NCI-H1092 treated with DMSO at 0.1 percent for 48 hours (cell line): ENCODE data around the gene AP2A2.
A peak's percentile ranks its signal among the peaks of the same experiment; 100 is the strongest.

Experiments used
- DNase-seq: peaks from one replicate; lab custom pipeline; 2025; lab: John Stamatoyannopoulos, UW

AP2A2 gene

GRCh38 chr11:996681-997080 is 71.0 kb downstream of the AP2A2 start:
- DNase-seq, result no peak

DNA sequence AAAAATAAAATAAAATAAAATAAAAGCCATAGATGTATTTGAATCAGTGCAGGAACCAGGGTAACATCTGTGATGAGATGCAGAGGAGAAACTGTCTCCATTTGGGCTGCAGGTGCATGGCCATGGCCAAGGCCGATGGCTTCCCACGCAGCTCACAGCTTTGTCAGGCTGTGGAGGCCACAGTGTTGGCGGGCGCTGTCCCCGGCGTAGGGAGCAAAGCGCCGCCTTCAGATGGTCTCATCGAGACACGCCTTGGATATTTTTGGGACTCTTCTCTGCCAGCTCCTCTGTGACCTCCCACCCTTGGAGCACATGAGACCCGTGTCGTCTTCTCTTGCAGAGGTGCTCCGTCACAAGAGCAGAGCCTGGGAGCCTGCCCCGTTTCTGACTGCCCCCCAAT is 72.2 kb downstream of the AP2A2 start:
- no peak for DNase-seq

DNA sequence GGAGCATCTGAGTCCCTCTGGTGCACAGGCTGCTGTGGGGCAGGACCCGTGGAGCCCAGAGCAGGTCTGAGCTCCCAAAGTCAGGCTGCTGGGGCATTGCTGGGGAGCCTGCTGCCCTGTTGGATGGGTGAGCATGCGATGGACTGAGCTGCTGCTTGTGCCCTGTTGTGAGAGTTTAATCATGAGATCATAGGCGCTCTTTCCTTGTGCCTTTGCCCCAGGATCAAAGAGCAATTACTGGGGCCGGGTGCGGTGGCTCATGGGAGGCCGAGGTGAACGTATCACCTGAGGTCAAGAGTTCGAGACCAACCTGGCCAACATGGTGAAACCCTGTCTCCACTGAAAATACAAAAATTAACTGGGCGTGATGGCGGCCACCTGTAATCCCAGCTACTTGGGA is 73.3 kb downstream of the AP2A2 start:
- DNase-seq, result no peak

GRCh38 chr11:1000357-1001278 is 74.9 kb downstream of the AP2A2 start:
- DNase-seq, result no peak

- DNase-seq, result no peak
Observed at GRCh38 chr11:1001617-1002405, 76.1 kb downstream of the AP2A2 start.

DNA sequence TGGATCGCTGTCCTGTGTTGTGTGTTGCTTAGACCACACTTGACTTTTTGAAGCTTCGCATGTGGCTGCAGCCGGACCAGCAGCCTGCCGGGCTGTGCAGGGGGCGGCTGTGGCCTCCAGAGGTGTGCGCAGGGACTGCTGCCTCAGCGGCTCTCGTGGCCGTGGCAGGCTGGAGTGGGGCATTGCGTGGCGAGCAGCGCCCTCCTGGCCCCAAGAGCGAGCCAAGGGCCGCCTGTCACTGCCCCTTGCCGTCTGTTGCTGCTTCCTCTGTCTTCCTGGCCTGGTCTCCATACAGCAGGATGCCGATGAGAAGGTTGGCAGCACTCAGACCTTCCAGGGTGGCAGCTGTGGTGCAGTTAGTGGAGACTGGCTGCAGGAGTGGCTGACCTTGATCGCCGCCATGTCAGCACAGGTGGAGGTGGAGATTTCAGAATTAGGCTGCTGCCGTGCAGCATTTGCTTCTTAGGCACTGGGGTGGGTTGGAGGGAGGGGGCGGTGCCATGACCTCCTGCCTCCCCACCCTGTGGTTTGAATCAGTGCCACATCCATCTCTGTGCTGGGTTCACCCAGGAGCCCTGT is 76.8 kb downstream of the AP2A2 start:
- DNase-seq, result no peak

DNA sequence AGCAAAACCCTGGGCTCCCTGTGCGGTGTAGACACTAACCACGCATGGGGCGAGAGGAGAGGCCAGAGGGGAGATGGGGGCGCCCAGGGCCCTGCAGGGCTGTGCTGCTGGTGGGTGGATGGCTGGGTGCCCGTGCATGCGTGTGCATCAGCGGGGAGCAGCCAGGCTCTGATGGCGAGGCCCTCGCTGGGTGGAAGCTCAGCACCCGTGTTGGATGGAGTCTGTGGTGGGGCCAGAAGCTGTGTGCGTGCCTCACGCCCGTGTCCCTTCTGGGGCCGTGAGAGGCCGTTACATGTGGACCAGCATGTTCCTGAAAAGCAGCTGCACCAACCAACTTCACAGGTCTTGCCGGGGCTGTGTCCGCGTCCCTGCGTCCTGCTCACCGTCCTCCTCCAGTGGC is 77.5 kb downstream of the AP2A2 start:
- no peak for DNase-seq

DNA sequence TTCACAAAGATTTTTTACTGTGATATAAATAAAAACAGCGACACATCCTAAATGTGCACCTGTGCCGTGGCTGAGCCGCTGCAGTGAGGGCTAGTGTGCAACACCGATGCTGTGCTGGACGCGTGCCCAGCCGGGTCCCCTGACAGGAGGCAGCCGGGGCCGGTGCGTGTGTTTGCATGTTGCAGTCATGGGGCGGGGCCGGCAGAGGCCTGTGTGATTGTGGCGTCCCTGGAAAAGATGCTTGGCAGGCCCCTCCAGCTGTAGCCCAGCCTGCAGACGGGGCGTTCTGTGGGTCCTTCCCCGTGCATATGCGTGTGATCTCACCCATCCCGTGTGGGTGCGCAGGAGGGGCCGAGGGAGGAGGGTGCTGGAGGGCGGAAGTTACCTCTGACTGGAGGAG is 80.3 kb downstream of the AP2A2 start:
- peak; percentile 45 for DNase-seq

DNA sequence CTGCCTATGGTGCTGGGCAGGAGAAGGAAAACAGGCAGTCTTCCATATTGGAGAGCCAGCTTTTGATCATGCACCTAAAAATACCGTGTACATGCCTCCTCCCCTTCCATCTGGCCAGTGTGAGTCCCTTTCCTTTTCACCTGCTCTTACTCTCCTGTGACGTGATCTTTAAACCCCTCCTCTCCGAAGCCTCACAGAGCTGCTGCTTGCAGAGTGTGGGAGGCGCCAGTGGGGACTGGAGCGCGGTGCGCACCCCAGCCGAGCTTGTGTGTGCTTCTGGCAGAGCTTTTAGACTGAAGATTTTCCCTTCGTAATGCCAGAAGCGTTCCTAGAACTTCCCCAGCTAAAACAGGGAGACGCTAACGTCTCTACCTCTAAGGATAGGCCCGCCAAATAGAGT is 81.1 kb downstream of the AP2A2 start:
- peak; percentile 1 for DNase-seq

GRCh38 chr11:1007279-1007678 is 81.6 kb downstream of the AP2A2 start:
- DNase-seq, result no peak

- DNase-seq, result peak; percentile 3
Observed at GRCh38 chr11:1008001-1008802, 82.5 kb downstream of the AP2A2 start.

- no peak for DNase-seq
Observed at GRCh38 chr11:1008803-1009145, 83.1 kb downstream of the AP2A2 start.

GRCh38 chr11:1009371-1009770 is 83.7 kb downstream of the AP2A2 start:
- no peak for DNase-seq

- no peak for DNase-seq
Observed at GRCh38 chr11:1009991-1010390, 84.3 kb downstream of the AP2A2 start.

DNA sequence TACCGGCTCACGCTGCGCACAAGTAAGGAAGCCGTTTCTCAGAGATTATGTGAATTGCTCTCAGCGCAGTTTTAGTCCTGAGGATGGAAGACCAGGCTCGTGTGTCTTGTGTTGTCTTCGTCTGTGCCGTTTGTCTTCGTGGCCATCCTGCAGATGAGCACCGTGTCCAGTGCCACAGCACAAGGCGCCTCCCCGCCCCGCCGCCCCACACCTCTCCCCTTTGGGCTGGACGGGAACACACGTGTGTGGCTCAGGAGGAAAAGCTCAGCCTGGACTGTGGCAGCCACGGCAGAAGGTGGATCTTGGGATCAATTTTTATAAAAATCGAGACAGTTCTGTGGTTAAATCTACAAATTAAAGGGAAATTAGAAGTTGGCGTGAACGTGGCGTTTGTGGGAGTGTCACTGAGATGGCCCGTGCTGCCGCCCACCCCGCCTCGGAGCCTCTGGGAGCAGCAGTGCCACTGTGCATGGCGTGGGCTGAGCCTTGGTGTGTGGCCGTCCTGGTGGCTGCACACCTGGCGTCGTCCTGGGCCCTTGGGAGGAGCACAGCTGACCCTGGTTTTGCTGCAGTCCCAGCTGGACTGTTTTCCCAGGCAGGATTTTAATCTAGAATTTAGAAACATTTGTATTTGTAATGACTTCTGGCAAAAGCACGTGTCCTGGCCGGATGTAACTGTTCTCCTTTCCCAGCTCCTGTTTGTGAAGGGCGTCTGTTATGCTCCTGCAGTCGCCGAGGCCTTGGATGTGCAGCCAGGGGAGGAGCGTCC is 85.1 kb downstream of the AP2A2 start:
- no peak for DNase-seq

GRCh38 chr11:1011320-1011698 is 85.6 kb downstream of the AP2A2 start:
- DNase-seq, result no peak

DNA sequence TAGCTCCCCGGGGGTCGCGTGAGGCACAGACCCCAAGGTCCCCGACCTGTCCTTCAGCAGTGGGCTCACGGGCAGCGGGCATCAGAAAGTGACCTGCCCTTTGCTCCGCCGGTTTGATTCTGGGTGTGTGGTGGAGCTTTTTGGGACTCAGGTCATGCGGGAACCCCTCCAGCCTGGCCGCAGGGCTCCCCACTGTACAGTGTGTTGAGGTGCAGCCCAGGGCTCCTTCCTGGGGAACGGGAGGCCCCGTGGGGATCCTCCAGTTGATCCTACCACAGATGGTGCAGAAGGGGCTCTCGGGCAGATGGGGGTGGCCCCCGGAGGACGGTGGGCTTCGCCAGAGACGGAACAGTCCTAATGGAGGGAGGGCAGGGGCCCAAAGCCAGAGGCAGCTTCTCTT is 86.6 kb downstream of the AP2A2 start:
- DNase-seq, result no peak

- peak; percentile 12 for DNase-seq
Observed at GRCh38 chr11:1012740-1013630, 87.3 kb downstream of the AP2A2 start.

- DNase-seq, result no peak
Observed at GRCh38 chr11:1013631-1013935, 87.9 kb downstream of the AP2A2 start.

GRCh38 chr11:1014276-1014675 is 88.6 kb downstream of the AP2A2 start:
- no peak for DNase-seq

DNA sequence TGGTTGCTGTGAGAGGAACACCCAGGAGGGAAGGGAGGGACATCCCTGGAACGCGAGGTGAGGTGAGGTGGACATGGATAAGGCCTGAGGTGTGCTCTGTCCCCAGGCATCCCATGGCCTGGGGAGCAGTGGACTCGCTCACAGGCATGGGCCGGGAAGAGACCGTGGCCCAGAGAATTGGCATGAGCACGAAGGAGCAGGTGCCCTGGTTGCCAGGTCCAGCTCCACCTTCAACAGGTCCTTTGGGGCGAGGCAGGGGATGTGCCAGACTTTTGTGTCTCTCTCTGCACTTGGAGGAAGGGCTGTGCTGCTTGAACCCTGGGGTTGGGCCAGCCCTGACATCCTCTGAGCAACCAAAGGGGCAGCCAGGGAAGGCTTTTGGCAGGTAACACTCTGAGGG is 89.4 kb downstream of the AP2A2 start:
- DNase-seq, result no peak
